IPS DF 6.9 (cell line): Measurements from ENCODE around the gene MMP13.

ENCODE experiments used
- DNase-seq: peaks from one replicate; pipeline ENCODE4 v3.0.0-alpha.2; 2013; ENCODE audit warnings: low read depth, low spot score
- H3K27ac ChIP-seq: one replicate; pipeline ENCODE4 v1.5.1; 2013; ENCODE audit warnings: low read length, control low read depth
- H3K27me3 ChIP-seq: 2 replicates; pipeline ENCODE4 v1.6.1; 2013; ENCODE audit warnings: mild to moderate bottlenecking, low read length; ENCODE audit not compliant: control insufficient read depth, insufficient read depth
- H3K36me3 ChIP-seq: 2 replicates; pipeline ENCODE4 v1.6.1; 2013; ENCODE audit warnings: low read length; ENCODE audit not compliant: control insufficient read depth, insufficient read depth
- H3K4me1 ChIP-seq: 2 replicates; pipeline ENCODE4 v1.6.1; 2013; ENCODE audit warnings: low read length; ENCODE audit not compliant: control insufficient read depth, insufficient read depth
- H3K4me3 ChIP-seq: 2 replicates; pipeline ENCODE4 v1.5.1; 2013; ENCODE audit warnings: mild to moderate bottlenecking, low read length
- H3K9me3 ChIP-seq: 2 replicates; pipeline ENCODE4 v1.6.1; 2013; ENCODE audit warnings: low read length, inconsistent platforms; ENCODE audit not compliant: control insufficient read depth, insufficient read depth
- WGBS: extraction: QIAGEN DNeasy Blood & Tissue Kit; methylation state at CpG from one replicate; pipeline ENCODE4 v1.1.7; 2013; ENCODE audit warnings: mixed read lengths, missing lambda C conversion rate; ENCODE audit not compliant: insufficient read length, insufficient coverage; 5-methylcytosine and 5-hydroxymethylcytosine counted together

Gene MMP13

GRCh38 chr11:102940714-102941588, 14.6 kb downstream of the MMP13 start:
- no peak overlapping the region for H3K4me3 ChIP-seq
- DNase-seq = peak; percentile 58
- H3K36me3 ChIP-seq = no peaks in the 10 kb centered on the region
- no peaks in the 10 kb centered on the region for H3K9me3 ChIP-seq
- H3K4me1 ChIP-seq = no peaks in the 10 kb centered on the region
- no peak overlapping the region for H3K27ac ChIP-seq
- no peaks in the 10 kb centered on the region for H3K27me3 ChIP-seq
- no CpG with 5 or more reads among the region's 10 CpGs for WGBS

GRCh38 chr11:102936864-102937509, 18.5 kb downstream of the MMP13 start:
- DNase-seq = no peak
- Histone ChIP-seq H3K27ac (no peak overlapping the region), H3K27me3 (no peaks in the 10 kb centered on the region), H3K36me3 (no peaks in the 10 kb centered on the region), H3K4me1 (no peaks in the 10 kb centered on the region), H3K4me3 (no peak overlapping the region), H3K9me3 (no peaks in the 10 kb centered on the region)
- no CpG with 5 or more reads among the region's 6 CpGs for WGBS

GRCh38 chr11:102935514-102935913, 20.0 kb downstream of the MMP13 start:
- no peak overlapping the region for H3K27ac ChIP-seq
- no peaks in the 10 kb centered on the region for H3K27me3 ChIP-seq
- DNase-seq = no peak
- no CpG with 5 or more reads among the region's 3 CpGs for WGBS
- H3K4me1 ChIP-seq = no peaks in the 10 kb centered on the region
- H3K4me3 ChIP-seq = no peak overlapping the region
- no peaks in the 10 kb centered on the region for H3K9me3 ChIP-seq
- H3K36me3 ChIP-seq = no peaks in the 10 kb centered on the region

- Histone ChIP-seq H3K4me3 (no peak overlapping the region), H3K4me1 (no peaks in the 10 kb centered on the region), H3K27ac (no peak overlapping the region), H3K9me3 (no peaks in the 10 kb centered on the region), H3K36me3 (no peaks in the 10 kb centered on the region), H3K27me3 (no peaks in the 10 kb centered on the region)
- WGBS = no CpG with 5 or more reads among the region's 4 CpGs
- no peak for DNase-seq
These were observed 20.8 kb downstream of the MMP13 start for GRCh38 chr11:102934735-102935134.

- Histone ChIP-seq H3K9me3 (no peaks in the 10 kb centered on the region), H3K27ac (no peak overlapping the region), H3K4me3 (no peak overlapping the region), H3K4me1 (no peaks in the 10 kb centered on the region), H3K36me3 (no peaks in the 10 kb centered on the region), H3K27me3 (no peaks in the 10 kb centered on the region)
- DNase-seq = no peak
- WGBS = no CpG with 5 or more reads among the region's 3 CpGs
These were observed 21.9 kb downstream of the MMP13 start for GRCh38 chr11:102933627-102934026.

DNA sequence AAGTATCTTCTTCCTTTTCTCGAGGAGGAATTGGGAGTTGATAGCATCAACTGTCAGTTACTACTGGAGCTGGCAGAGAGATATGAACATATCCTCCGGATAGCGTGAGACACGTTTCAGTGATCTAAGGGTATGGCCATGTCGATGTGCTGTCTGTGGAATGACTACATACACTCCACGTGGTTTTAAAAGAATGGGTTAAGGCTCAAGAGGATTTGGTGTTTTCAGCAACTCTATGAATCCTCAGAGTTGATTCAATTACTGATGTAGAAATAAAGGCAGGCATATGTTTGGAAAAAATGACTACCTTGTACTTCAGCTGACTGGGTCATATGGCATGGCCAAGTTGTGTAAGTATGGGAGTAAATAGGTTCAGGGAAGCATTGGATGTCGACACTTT, 22.9 kb downstream of the MMP13 start:
- Histone ChIP-seq H3K4me1 (no peaks in the 10 kb centered on the region), H3K9me3 (no peaks in the 10 kb centered on the region), H3K4me3 (no peak overlapping the region), H3K27ac (no peak overlapping the region), H3K36me3 (no peaks in the 10 kb centered on the region), H3K27me3 (no peaks in the 10 kb centered on the region)
- no peak for DNase-seq
- no CpG with 5 or more reads among the region's 7 CpGs for WGBS

GRCh38 chr11:102930451-102930850, 25.1 kb downstream of the MMP13 start:
- no peak overlapping the region for H3K4me3 ChIP-seq

DNA sequence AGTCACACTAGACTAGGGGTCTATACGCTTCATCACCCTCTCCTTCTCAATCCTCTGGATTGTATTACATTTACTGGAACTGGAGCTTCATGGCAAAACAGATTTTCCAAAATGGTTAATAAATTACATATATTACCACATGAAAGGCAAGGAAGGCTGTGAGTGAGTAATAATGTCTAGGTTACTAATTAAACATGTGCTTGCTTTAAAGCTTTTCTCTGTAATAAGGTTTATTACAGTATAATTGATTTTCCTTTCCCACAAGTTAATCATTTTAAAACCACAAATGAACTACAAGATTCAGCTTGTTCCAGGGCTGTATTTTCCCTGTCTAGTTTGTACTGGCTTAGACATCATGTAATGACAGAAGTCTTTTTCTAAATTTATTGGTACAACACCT, 25.6 kb downstream of the MMP13 start:
- H3K27ac ChIP-seq = no peak overlapping the region

More at GRCh38 chr11:102930451-102930850, 25.1 kb downstream of the MMP13 start:
- Histone ChIP-seq H3K36me3 (no peaks in the 10 kb centered on the region), H3K27me3 (no peaks in the 10 kb centered on the region), H3K27ac (no peak overlapping the region), H3K9me3 (no peaks in the 10 kb centered on the region), H3K4me1 (no peaks in the 10 kb centered on the region)
- DNase-seq = no peak

DNA sequence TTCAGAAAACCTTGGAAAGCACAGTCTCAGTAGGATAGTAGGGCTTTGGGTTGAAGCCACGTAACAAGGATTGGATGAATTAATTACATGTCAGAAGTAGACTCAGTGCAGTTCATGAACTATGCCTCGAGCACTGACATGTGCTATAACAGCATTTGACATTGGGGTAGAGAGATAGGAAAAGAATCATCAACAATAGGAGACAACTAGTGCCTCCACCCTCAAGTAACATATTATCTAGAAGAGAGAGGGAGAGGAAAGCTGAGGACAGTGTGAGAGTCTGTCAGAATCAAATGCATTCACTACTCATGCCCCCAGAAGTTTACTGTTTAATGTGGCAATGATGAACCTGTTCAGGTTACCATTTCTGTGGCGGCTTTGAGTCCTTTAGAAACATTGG, 26.4 kb downstream of the MMP13 start:
- no peak for DNase-seq
- WGBS = no CpG with 5 or more reads among the region's 3 CpGs

More for the DNA sequence above, 25.6 kb downstream of the MMP13 start:
- Histone ChIP-seq H3K36me3 (no peaks in the 10 kb centered on the region), H3K9me3 (no peaks in the 10 kb centered on the region), H3K27me3 (no peaks in the 10 kb centered on the region), H3K4me1 (no peaks in the 10 kb centered on the region), H3K4me3 (no peak overlapping the region)
- WGBS = no CpG with 5 or more reads among the region's 1 CpG
- no peak for DNase-seq

GRCh38 chr11:102928247-102928646, 27.3 kb downstream of the MMP13 start:
- DNase-seq = no peak
- Histone ChIP-seq H3K4me3 (no peak overlapping the region), H3K36me3 (no peaks in the 10 kb centered on the region), H3K27me3 (no peaks in the 10 kb centered on the region), H3K27ac (no peak overlapping the region), H3K9me3 (no peaks in the 10 kb centered on the region), H3K4me1 (no peaks in the 10 kb centered on the region)
- no CpG with 5 or more reads among the region's 4 CpGs for WGBS

More for the DNA sequence above, 26.4 kb downstream of the MMP13 start:
- Histone ChIP-seq H3K27ac (no peak overlapping the region), H3K4me3 (no peak overlapping the region), H3K36me3 (no peaks in the 10 kb centered on the region), H3K4me1 (no peaks in the 10 kb centered on the region), H3K27me3 (no peaks in the 10 kb centered on the region), H3K9me3 (no peaks in the 10 kb centered on the region)

DNA sequence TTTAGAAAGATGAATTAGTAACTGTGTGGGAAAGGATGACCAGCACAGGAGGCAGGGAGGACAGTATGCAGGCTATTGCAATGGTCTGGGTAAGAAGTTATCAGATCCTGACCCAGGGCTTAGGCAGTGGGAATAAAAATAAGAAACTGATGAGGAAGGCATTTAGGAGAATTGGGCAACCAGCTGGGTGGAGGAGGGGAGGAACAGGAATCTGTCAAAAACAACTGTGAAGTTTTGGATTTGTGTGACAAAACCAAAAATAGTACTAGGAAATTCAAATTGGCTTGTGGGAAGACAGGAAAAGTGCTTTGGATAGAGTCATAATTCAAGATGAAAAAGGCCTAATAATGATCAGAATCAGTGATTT, 27.9 kb downstream of the MMP13 start:
- Histone ChIP-seq H3K27me3 (no peaks in the 10 kb centered on the region), H3K27ac (no peak overlapping the region), H3K36me3 (no peaks in the 10 kb centered on the region), H3K4me3 (no peak overlapping the region), H3K9me3 (no peaks in the 10 kb centered on the region), H3K4me1 (no peaks in the 10 kb centered on the region)
- DNase-seq = no peak
